Neural progenitor cell (in vitro differentiated cells): Measurements from ENCODE around the gene TRRAP. TPM values are rescaled to one million over a fixed set of nuclear protein-coding genes. Genes with fewer than 3 reads are reported as not detected.

ENCODE experiments used
- DNase-seq: peaks from one replicate; pipeline ENCODE4 v3.0.0-alpha.2; 2016; ENCODE audit warnings: low spot score
- H2AFZ ChIP-seq: fragments of 200-600 bp; sonication (generic); replicated peaks from 2 replicates; pipeline ENCODE4 v1.6.1; 2016; ENCODE audit warnings: antibody characterized with exemption
- H3F3A ChIP-seq: fragments of 200-600 bp; sonication (generic); 2 replicates; pipeline ENCODE4 v1.6.1; 2016; ENCODE audit warnings: antibody characterized with exemption, low read depth
- H3K27ac ChIP-seq: fragments of 200-600 bp; sonication (generic); 2 replicates; pipeline ENCODE4 v1.5.1; 2016; ENCODE audit warnings: mild to moderate bottlenecking
- H3K27me3 ChIP-seq: fragments of 200-600 bp; sonication (generic); 2 replicates; pipeline ENCODE4 v1.6.1; 2016; ENCODE audit warnings: mild to moderate bottlenecking, moderate library complexity
- H3K36me3 ChIP-seq: fragments of 200-600 bp; sonication (generic); 2 replicates; pipeline ENCODE4 v1.5.1; 2016
- H3K4me1 ChIP-seq: fragments of 200-600 bp; sonication (generic); 2 replicates; pipeline ENCODE4 v1.6.1; 2016; ENCODE audit warnings: mixed run types
- H3K4me2 ChIP-seq: fragments of 200-600 bp; sonication (generic); 2 replicates; pipeline ENCODE4 v1.6.1; 2016
- H3K4me3 ChIP-seq: fragments of 200-600 bp; sonication (generic); 2 replicates; pipeline ENCODE4 v1.5.1; 2016
- H3K79me2 ChIP-seq: fragments of 200-600 bp; sonication (generic); 2 replicates; pipeline ENCODE4 v1.6.1; 2016; ENCODE audit warnings: low read depth
- H3K9ac ChIP-seq: fragments of 200-600 bp; sonication (generic); 2 replicates; pipeline ENCODE4 v1.6.1; 2016
- H3K9me3 ChIP-seq: fragments of 200-600 bp; sonication (generic); 2 replicates; pipeline ENCODE4 v1.5.1; 2016; ENCODE audit warnings: low read depth
- H4K20me1 ChIP-seq: fragments of 200-600 bp; sonication (generic); 2 replicates; pipeline ENCODE4 v1.6.1; 2016; ENCODE audit warnings: low read depth
- H3K27ac Mint-ChIP-seq: 3 replicates; pipeline ENCODE4 v1.8.0; 2021; ENCODE audit warnings: mixed read lengths
- H3K27me3 Mint-ChIP-seq: 2 replicates; pipeline ENCODE4 v1.8.0; 2022; ENCODE audit warnings: low read depth, mild to moderate bottlenecking, inconsistent platforms, moderate library complexity, mixed read lengths; ENCODE audit not compliant: insufficient read depth
- H3K36me3 Mint-ChIP-seq: 3 replicates; pipeline ENCODE4 v1.8.0; 2021; ENCODE audit warnings: mixed read lengths
- H3K4me1 Mint-ChIP-seq: 3 replicates; pipeline ENCODE4 v1.8.0; 2021; ENCODE audit warnings: mixed read lengths
- H3K4me3 Mint-ChIP-seq: 3 replicates; pipeline ENCODE4 v1.8.0; 2021; ENCODE audit warnings: mild to moderate bottlenecking, moderate library complexity, mixed read lengths
- H3K9me3 Mint-ChIP-seq: 3 replicates; pipeline ENCODE4 v1.8.0; 2020; ENCODE audit warnings: mixed read lengths
- CTCF ChIP-seq: fragments of 200-600 bp; sonication (generic); IDR thresholded peaks from 2 replicates; pipeline ENCODE4 v1.5.1; 2017; ENCODE audit warnings: antibody characterized with exemption, mild to moderate bottlenecking
- EZH2 ChIP-seq: fragments of 200-600 bp; sonication (generic); IDR thresholded peaks from 2 replicates; pipeline ENCODE4 v1.6.1; 2017; ENCODE audit warnings: antibody characterized with exemption, mild to moderate bottlenecking, moderate library complexity
- EZH2phosphoT487 ChIP-seq: fragments of 200-600 bp; sonication (generic); IDR thresholded peaks from 2 replicates; pipeline ENCODE4 v1.6.1; 2017; ENCODE audit warnings: antibody characterized with exemption
- total RNA-seq: library from RNA; depleted of rRNA; stranded (reverse); fragments of >200 nt; gene quantifications from 2 replicates; pipeline ENCODE4 v1.2.3, GENCODE V29; 2015; ENCODE audit warnings: low replicate concordance

The TRRAP gene
- total RNA-seq, 1 donor from 2014 or later: 19.9 TPM

- no peak for DNase-seq
- H4K20me1 ChIP-seq: no peaks in the 10 kb centered on the region
- H3K4me1 ChIP-seq: no peaks in the 10 kb centered on the region
- no peaks in the 10 kb centered on the region for H3K9me3 ChIP-seq
- no peaks in the 10 kb centered on the region for H3K9me3 Mint-ChIP-seq
- H3K27ac Mint-ChIP-seq: no peak overlapping the region
- peaks cover 3% of the 10 kb centered on the region for H3K36me3 ChIP-seq
- no peak overlapping the region for H3K4me2 ChIP-seq
- no peaks in the 10 kb centered on the region for H3F3A ChIP-seq
- no peaks in the 10 kb centered on the region for H3K79me2 ChIP-seq
- no peak for TF ChIP-seq EZH2phosphoT487
- TF ChIP-seq CTCF: no peak
- no peak for TF ChIP-seq EZH2
- no peak overlapping the region for H3K9ac ChIP-seq
- H3K36me3 Mint-ChIP-seq: peaks cover 54% of the 10 kb centered on the region
- H3K4me3 ChIP-seq: no peak overlapping the region
- no peak overlapping the region for H2AFZ ChIP-seq
- H3K4me3 Mint-ChIP-seq: no peak overlapping the region
- no peaks in the 10 kb centered on the region for H3K27me3 ChIP-seq
- H3K27me3 Mint-ChIP-seq: no peaks in the 10 kb centered on the region
- H3K4me1 Mint-ChIP-seq: no peaks in the 10 kb centered on the region
- no peak overlapping the region for H3K27ac ChIP-seq
Measured at GRCh38 chr7:98927125-98927524, 48.8 kb downstream of the TRRAP start.

- no peak for DNase-seq
- Mint-ChIP-seq H3K4me3 (no peak overlapping the region), H3K36me3 (peaks cover 49% of the 10 kb centered on the region), H3K4me1 (no peaks in the 10 kb centered on the region), H3K27ac (no peak overlapping the region), H3K27me3 (peaks cover 3% of the 10 kb centered on the region), H3K9me3 (no peaks in the 10 kb centered on the region)
- Histone ChIP-seq H3K4me2 (no peak overlapping the region), H3K36me3 (peaks cover 4% of the 10 kb centered on the region), H3K9ac (no peak overlapping the region), H3K4me3 (no peak overlapping the region), H3K4me1 (no peaks in the 10 kb centered on the region), H4K20me1 (no peaks in the 10 kb centered on the region), H3F3A (no peaks in the 10 kb centered on the region), H3K27me3 (no peaks in the 10 kb centered on the region), H3K9me3 (no peaks in the 10 kb centered on the region), H3K79me2 (no peaks in the 10 kb centered on the region), H3K27ac (no peak overlapping the region), H2AFZ (no peak overlapping the region)
- TF ChIP-seq EZH2 (no peak), EZH2phosphoT487 (no peak), CTCF (no peak)
Measured at GRCh38 chr7:98930464-98930863, 52.1 kb downstream of the TRRAP start.

GRCh38 chr7:98930921-98931320 is 52.6 kb downstream of the TRRAP start:
- no peaks in the 10 kb centered on the region for H3K27me3 ChIP-seq
- Mint-ChIP-seq H3K27me3 (peaks cover 3% of the 10 kb centered on the region), H3K4me1 (no peaks in the 10 kb centered on the region), H3K9me3 (no peaks in the 10 kb centered on the region), H3K4me3 (no peak overlapping the region), H3K27ac (no peak overlapping the region), H3K36me3 (peaks cover 49% of the 10 kb centered on the region)
- no peak overlapping the region for H3K4me2 ChIP-seq
- H3K27ac ChIP-seq: no peak overlapping the region
- no peaks in the 10 kb centered on the region for H3K4me1 ChIP-seq
- H3F3A ChIP-seq: no peaks in the 10 kb centered on the region
- DNase-seq: no peak
- no peaks in the 10 kb centered on the region for H3K79me2 ChIP-seq
- no peak overlapping the region for H3K9ac ChIP-seq
- H3K9me3 ChIP-seq: no peaks in the 10 kb centered on the region
- H3K36me3 ChIP-seq: peaks cover 4% of the 10 kb centered on the region
- no peak overlapping the region for H3K4me3 ChIP-seq
- no peak overlapping the region for H2AFZ ChIP-seq
- TF ChIP-seq CTCF (no peak), EZH2 (no peak), EZH2phosphoT487 (no peak)
- no peaks in the 10 kb centered on the region for H4K20me1 ChIP-seq
